ENCODE measurements around the gene TAB2. TPM values are rescaled to one million over a fixed set of nuclear protein-coding genes. Genes with fewer than 3 reads are reported as not detected.
A peak's percentile ranks its signal among the peaks of the same experiment; 100 is the strongest.
"Not testable (repeated sequence)": the region's sequence is repeated elsewhere in the genome, so short reads cannot be mapped to it uniquely, and the experiment has no call there.

TAB2 gene
- total and polyA plus RNA-seq, 9 of the 15 experiments (the other 6 are each of a cell fraction or from before 2014, with no cell fraction given): 9.1 to 38.3 (median 18.6) TPM

DNA sequence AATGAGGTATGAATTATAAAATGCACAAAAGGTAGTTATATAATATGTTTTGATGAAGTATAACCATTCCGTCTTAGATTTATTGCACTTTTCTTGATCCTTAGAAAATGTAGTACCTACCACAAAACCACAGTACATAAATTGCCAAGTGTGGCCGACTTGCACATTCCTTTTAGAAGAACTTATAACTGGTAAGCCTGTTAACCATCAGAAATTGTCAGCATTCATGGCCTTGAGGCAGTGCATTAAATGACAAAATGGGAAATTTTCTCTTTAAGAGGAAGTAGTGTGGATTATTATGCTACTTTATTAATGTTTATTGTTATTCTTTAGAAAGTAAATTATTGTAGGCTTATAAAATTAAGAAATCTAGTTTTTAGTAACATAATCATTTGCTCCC lies 29.6 kb downstream of the TAB2 start (continued):
- TF ChIP-seq, protein P1, sequence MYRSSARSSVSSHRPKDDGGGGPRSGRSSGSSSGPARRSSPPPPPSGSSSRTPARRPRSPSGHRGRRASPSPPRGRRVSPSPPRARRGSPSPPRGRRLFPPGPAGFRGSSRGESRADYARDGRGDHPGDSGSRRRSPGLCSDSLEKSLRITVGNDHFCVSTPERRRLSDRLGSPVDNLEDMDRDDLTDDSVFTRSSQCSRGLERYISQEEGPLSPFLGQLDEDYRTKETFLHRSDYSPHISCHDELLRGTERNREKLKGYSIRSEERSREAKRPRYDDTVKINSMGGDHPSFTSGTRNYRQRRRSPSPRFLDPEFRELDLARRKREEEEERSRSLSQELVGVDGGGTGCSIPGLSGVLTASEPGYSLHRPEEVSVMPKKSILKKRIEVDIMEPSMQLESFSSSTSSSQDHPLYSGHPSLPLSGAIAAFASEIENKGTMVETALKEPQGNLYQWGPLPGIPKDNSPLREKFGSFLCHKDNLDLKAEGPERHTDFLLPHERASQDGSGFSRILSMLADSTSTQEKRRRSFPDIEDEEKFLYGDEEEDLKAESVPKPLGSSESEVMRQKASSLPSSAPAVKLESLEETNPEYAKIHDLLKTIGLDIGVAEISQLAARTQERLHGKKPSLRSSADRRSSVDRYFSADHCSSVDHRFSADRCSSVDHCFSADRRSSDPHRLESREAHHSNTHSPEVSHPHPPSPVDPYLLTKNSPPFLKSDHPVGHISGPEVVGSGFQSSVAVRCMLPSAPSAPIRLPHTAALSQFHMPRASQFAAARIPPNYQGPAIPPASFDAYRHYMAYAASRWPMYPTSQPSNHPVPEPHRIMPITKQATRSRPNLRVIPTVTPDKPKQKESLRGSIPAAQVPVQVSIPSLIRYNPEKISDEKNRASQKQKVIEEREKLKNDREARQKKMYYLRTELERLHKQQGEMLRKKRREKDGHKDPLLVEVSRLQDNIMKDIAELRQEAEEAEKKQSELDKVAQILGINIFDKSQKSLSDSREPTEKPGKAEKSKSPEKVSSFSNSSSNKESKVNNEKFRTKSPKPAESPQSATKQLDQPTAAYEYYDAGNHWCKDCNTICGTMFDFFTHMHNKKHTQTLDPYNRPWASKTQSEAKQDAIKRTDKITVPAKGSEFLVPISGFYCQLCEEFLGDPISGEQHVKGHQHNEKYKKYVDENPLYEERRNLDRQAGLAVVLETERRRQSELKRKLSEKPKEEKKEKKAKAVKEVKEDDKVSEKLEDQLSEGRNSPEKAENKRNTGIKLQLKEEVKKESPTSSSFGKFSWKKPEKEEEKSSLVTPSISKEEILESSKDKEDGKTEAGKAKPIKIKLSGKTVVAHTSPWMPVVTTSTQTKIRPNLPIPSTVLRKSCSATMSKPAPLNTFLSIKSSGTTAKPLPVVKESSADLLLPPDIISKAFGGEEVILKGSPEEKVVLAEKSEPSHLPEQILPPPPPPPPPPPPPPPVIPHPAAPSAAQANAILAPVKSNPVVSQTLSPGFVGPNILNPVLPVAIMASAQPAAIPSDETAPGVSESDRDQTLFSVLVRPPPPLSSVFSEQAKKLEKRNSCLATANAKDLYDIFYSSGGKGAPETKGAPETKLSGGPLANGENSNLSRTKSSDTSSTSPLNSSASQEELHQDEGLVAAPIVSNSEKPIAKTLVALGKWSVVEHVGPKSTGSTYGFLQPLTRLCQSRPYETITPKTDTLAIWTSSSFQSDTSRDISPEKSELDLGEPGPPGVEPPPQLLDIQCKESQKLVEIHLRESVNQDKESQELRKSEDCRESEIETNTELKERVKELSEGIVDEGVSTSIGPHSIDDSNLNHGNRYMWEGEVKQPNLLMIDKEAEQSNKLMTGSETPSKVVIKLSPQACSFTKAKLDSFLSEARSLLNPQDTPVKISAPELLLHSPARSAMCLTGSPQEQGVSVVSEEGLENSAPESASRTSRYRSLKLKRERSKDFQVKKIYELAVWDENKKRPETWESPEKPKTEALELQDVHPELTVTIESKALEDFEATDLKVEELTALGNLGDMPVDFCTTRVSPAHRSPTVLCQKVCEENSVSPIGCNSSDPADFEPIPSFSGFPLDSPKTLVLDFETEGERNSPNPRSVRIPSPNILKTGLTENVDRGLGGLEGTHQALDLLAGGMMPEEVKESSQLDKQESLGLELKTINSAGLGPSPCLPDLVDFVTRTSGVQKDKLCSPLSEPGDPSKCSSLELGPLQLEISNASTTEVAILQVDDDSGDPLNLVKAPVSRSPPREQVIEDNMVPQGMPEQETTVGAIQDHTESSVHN (IDR thresholded peaks at IDR 0.05; ENCODE audit: borderline replicate concordance in 1 of 2, low read depth in 1 of 2): no peak

DNA sequence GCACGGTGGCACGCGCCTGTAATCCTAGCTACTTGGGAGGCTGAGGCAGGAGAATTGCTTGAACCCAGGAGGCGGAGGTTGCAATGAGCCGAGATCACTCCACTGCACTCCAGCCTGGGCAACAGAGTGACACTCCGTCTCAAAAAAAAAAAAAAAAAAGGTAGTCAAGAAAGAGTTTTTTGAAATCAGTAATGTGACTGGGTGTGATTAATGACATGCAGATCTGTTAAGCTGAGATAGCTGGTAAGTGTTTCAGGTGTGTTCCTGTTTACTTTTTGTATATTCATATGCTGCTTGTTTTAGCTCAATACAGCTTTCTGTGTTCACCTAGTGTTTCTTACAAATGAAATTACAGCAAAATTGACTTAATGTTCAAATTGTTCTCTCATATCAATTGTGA lies 31.8 kb downstream of the TAB2 start:
- in situ Hi-C loops (cut with MboI); H3K27me3 ChIP-seq (ENCODE audit: control insufficient read depth in 2 of 2, insufficient read depth in 2 of 2, low read length in 2 of 2); H3K9me1 ChIP-seq (ENCODE audit: control insufficient read depth, insufficient read depth, low read length); H3K4me1 ChIP-seq (replicated peaks in 1 of 2; ENCODE audit: control insufficient read depth in 2 of 2, insufficient read depth in 2 of 2, low read length in 2 of 2); BruUV-seq (replicated peaks); CTCF ChIA-PET (ENCODE audit: low intra/inter-chr PET ratio); intact Hi-C loops (cut with micrococcal nuclease); H3K4me2 ChIP-seq (ENCODE audit: insufficient read depth, low read length); H3K9me3 ChIP-seq (replicated peaks; ENCODE audit: control insufficient read depth, insufficient read depth, low read depth, low read length); H3K36me3 ChIP-seq (ENCODE audit: control insufficient read depth, insufficient read depth, low read length); H2AFZ ChIP-seq (ENCODE audit: low read depth, low read length); H3K4me3 ChIP-seq; H4K20me1 ChIP-seq (replicated peaks; ENCODE audit: control insufficient read depth, insufficient read depth, low read length); FAIRE-seq; H3K9ac ChIP-seq (ENCODE audit: insufficient read depth in 1 of 2, low read depth in 2 of 2, low read length in 2 of 2); H3K27ac ChIP-seq (ENCODE audit: extremely low read depth, low read depth, low read length); DNase-seq (ENCODE audit: extremely low read depth in 1 of 4, low spot score in 3 of 4): not testable (repeated sequence)
- H3K79me2 ChIP-seq (ENCODE audit: control insufficient read depth, insufficient read depth, low read length): peaks cover 33% of the 10 kb centered on the region
- peak; percentile 30; the same call in 2 of the 3 replicates for ATAC-seq
- 79% methylated on average over 5 of the region's 6 CpGs for WGBS (ENCODE audit: insufficient coverage, low coverage, missing lambda C conversion rate)
- POLR2A ChIA-PET: interaction anchor here (1.7 kb wide), 1 partner anchor 12 kb away, joined by 7 read pairs; no protein-coding TSS in a partner anchor
- TF ChIP-seq CBFA2T3 (IDR thresholded peaks at IDR 0.05): peak; percentile 46; the same call in 1 of the 2 replicates
- TF ChIP-seq CBFA2T2 (conservative IDR thresholded peaks at IDR 0.05): peak; percentile 39
- 0 out of 2 replicates have a peak, but pooled peaks have one; percentile 21 for TF ChIP-seq TAL1 (IDR thresholded peaks at IDR 0.05)
- TF ChIP-seq, protein P2, sequence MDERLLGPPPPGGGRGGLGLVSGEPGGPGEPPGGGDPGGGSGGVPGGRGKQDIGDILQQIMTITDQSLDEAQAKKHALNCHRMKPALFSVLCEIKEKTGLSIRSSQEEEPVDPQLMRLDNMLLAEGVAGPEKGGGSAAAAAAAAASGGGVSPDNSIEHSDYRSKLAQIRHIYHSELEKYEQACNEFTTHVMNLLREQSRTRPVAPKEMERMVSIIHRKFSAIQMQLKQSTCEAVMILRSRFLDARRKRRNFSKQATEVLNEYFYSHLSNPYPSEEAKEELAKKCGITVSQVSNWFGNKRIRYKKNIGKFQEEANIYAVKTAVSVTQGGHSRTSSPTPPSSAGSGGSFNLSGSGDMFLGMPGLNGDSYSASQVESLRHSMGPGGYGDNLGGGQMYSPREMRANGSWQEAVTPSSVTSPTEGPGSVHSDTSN (CRISPR knock-in tag; IDR thresholded peaks at IDR 0.05; ENCODE audit: low read depth): not testable (repeated sequence)
- TF ChIP-seq, protein P2 (tag; conservative IDR thresholded peaks at IDR 0.05; ENCODE audit: low read depth): peak; percentile 82
- TF ChIP-seq, protein P3, sequence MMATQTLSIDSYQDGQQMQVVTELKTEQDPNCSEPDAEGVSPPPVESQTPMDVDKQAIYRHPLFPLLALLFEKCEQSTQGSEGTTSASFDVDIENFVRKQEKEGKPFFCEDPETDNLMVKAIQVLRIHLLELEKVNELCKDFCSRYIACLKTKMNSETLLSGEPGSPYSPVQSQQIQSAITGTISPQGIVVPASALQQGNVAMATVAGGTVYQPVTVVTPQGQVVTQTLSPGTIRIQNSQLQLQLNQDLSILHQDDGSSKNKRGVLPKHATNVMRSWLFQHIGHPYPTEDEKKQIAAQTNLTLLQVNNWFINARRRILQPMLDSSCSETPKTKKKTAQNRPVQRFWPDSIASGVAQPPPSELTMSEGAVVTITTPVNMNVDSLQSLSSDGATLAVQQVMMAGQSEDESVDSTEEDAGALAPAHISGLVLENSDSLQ (IDR thresholded peaks at IDR 0.05): peak; percentile 84
- TF ChIP-seq ZNF384 (IDR thresholded peaks at IDR 0.05; ENCODE audit: low read depth, low read length): peak; percentile 51; the same call in 1 of the 2 replicates
- TF ChIP-seq MEIS2 (IDR thresholded peaks at IDR 0.05; ENCODE audit: partially characterized antibody): peak; percentile 87
